HAP-1 (cell line): ENCODE measurements around the gene STIP1.
"Not testable (repeated sequence)": the region's sequence is repeated elsewhere in the genome, so short reads cannot be mapped to it uniquely, and the experiment has no call there.

Experiments used
- DNase-seq, 2 experiments: peaks; one replicate each; pipeline ENCODE4 v3.0.0-alpha.2; 2016 to 2020; ENCODE audit warnings: low spot score in 2 of 2
- H3K27me3 ChIP-seq: fragments of 250-450 bp; sonication (Bioruptor Pico); 2 replicates; pipeline ENCODE4 v1.5.1; 2020; ENCODE audit warnings: low read depth, mild to moderate bottlenecking, moderate library complexity
- H3K36me3 ChIP-seq: fragments of 250-450 bp; sonication (Bioruptor Pico); replicated peaks from 2 replicates; pipeline ENCODE4 v1.5.1; 2020; ENCODE audit warnings: mild to moderate bottlenecking
- H3K4me1 ChIP-seq: fragments of 250-450 bp; sonication (Bioruptor Pico); 2 replicates; pipeline ENCODE4 v1.5.1; 2020; ENCODE audit warnings: mild to moderate bottlenecking
- H3K4me3 ChIP-seq: fragments of 250-450 bp; sonication (Bioruptor Pico); 2 replicates; pipeline ENCODE4 v1.5.1; 2020; ENCODE audit warnings: mild to moderate bottlenecking, moderate library complexity
- H3K9me3 ChIP-seq: fragments of 250-450 bp; sonication (Bioruptor Pico); 2 replicates; pipeline ENCODE4 v1.5.1; 2020; ENCODE audit warnings: mild to moderate bottlenecking, moderate library complexity
- in situ Hi-C: fragments of 300-500 bp; cut with MboI; formaldehyde crosslinking; loops from 3 replicates; pipeline ENCODE4 v1.14.3; 2020; ENCODE audit warnings: low sequenced_read_pairs, inconsistent platforms, mixed read lengths

Gene STIP1

GRCh38 chr11:64238076-64238475 is 52.1 kb downstream of the STIP1 start:
- in situ Hi-C loops: no loop called here
- no peaks in the 10 kb centered on the region for H3K27me3 ChIP-seq
- H3K4me3 ChIP-seq: no peak overlapping the region
- DNase-seq: no peak
- no peaks in the 10 kb centered on the region for H3K9me3 ChIP-seq
- peaks cover 26% of the 10 kb centered on the region for H3K36me3 ChIP-seq
- H3K4me1 ChIP-seq: peaks cover 26% of the 10 kb centered on the region

- Histone ChIP-seq H3K4me1 (peaks cover 23% of the 10 kb centered on the region), H3K27me3 (no peaks in the 10 kb centered on the region), H3K4me3 (no peak overlapping the region), H3K36me3 (peaks cover 34% of the 10 kb centered on the region), H3K9me3 (no peaks in the 10 kb centered on the region)
- in situ Hi-C loops: no loop called here
- no peak for DNase-seq
Measured at GRCh38 chr11:64238999-64239398, 53.0 kb downstream of the STIP1 start.

DNA sequence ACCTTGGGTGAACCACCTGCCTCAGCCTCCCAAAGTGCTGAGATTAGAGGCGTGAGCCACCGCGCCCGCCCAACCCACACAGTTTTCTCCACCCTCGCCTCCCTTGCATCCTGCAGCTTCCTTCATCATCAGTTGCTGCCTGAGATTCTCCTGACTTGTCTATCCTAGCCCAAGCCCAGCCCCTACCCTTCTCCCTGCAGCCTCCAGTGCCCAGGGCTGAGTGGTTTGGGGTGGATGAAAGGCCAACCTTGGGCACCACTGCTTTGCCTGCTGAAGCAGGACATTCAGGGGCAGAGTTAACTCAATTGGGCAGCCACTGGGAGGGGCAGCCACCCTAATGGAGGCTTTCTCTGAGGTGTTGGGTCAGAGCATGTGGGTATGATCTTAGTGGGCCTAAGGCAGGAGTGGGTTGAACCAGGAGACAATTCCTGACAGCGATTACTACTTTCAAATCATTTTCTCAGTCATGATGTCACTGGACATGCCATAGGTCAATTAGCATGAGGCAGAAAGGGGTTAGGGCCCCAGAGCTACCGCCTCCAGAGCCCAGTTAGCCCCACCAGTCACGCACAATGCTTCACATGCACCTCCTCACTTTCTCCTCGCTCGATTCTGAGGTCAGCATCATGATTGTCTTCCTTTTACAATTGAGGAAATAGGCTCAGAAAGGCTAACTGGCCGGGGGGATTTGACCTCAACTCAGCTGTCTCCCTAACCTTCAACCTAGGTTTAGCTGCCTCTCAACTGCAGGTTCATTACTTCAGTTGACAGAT is 53.9 kb downstream of the STIP1 start:
- no peaks in the 10 kb centered on the region for H3K27me3 ChIP-seq
- DNase-seq: no peak
- no peaks in the 10 kb centered on the region for H3K9me3 ChIP-seq
- peaks cover 22% of the 10 kb centered on the region for H3K4me1 ChIP-seq
- H3K4me3 ChIP-seq: peak overlapping the region; percentile 97
- in situ Hi-C loops: no loop called here
- peaks cover 38% of the 10 kb centered on the region for H3K36me3 ChIP-seq

DNA sequence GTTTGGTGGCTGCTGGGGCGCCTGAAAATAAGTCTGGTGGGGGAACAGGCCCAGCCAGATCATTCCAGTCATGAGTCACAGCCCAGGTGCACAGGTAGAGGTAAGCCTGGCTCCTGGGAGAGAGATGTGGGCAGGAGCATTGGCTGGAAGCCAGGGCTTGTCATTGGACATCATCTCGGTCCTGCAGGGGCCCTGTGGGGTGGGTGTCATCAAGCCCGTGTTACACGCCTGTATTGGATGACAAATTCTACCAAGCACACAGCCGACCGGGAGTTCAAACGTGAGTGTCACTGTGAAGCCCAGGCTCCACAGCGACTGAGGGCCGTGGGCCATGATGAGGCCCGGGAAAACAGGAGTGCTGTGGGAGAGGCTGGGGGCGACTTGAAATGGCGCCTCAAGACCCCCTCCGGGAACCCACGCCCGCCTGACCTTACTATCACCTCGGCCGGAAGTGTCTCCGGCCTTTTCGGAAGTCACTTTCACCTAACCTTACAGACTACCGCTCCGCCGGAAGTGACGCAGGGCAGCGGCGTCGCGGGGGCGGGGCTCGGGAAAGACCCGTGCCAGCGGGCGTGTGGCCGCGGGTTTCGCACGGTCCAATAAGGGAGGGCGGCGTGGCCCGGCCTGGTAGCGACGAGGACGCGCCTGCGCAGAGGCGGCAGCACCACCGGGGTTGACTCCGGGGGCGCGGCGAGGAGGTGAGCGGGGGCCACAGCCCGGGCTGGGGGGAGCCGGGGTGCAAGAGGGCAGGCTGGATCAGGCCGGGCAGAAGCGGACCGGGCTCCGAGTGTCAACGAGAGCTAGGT is 54.7 kb downstream of the STIP1 start, which contains the start of gene FKBP2:
FKBP2 (plus strand) TSS at position 661 of the 806 bp plus-strand sequence. CDS start 1,293 bp downstream, outside the sequence.
- Histone ChIP-seq H3K4me3 (peak within 1 kb of the TSS; percentile 97), H3K4me1 (peaks cover 18% of the 10 kb centered on the region), H3K9me3 (no peaks in the 10 kb centered on the region), H3K36me3 (peaks cover 45% of the 10 kb centered on the region), H3K27me3 (no peaks in the 10 kb centered on the region)
- in situ Hi-C loops: no loop called here
- DNase-seq: peak; percentile 92 to 97

- Histone ChIP-seq H3K9me3 (no peaks in the 10 kb centered on the region), H3K4me3 (peak overlapping the region; percentile 97), H3K36me3 (peaks cover 45% of the 10 kb centered on the region), H3K27me3 (no peaks in the 10 kb centered on the region), H3K4me1 (peaks cover 18% of the 10 kb centered on the region)
- in situ Hi-C loops: no loop called here
- peak in 1 of 2 experiments; percentile 100 for DNase-seq
Measured at GRCh38 chr11:64241241-64241490, 55.2 kb downstream of the STIP1 start.

DNA sequence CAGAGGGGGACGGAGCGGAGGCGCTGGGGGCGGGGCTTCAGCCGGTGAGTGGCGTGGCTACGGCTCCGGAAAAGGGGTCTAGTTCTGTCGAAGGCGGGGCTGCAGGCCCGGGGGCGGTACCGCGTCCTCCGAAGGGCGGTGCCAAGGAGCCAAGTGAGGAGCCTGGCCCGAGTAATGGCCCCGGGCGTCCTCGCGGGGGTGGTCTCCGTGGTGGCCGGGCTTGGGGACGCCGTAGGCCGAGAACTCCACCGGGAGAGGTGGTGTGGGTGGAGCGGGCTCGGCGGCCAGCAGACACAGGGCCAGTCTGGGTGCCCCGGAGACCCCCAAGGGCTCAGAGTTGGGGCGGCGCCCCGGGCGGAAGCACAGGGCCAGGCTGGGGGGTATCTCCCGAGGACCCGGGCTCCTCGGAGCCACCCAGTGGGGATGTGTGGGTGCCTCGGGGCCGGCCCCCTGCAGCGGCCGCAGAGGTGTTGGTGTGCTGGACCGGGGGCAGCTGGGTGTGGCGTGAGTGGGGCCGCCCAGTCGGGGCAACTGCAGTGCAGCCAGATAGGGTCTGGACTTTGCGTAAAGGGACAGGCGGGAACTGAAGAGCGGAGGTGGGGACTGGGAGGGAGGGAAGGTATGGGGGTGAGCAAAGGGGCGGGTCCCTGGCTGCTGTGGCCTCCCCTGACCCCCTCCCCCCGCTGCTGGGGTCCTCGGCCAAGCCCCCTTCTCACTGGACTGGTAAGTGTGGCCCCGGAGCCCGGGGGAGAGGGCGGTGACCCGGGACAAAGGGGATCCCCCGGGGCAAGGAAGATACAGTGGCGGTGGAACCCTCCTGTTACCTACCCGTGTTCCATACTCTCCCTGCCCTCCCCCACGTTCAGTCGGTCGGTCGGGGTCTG is 55.8 kb downstream of the STIP1 start:
- Histone ChIP-seq H3K4me3 (peak overlapping the region; percentile 97), H3K4me1 (peaks cover 18% of the 10 kb centered on the region), H3K27me3 (no peaks in the 10 kb centered on the region), H3K36me3 (peaks cover 45% of the 10 kb centered on the region), H3K9me3 (no peaks in the 10 kb centered on the region)
- in situ Hi-C loops: no loop called here
- peak; percentile 77 to 97 for DNase-seq

DNA sequence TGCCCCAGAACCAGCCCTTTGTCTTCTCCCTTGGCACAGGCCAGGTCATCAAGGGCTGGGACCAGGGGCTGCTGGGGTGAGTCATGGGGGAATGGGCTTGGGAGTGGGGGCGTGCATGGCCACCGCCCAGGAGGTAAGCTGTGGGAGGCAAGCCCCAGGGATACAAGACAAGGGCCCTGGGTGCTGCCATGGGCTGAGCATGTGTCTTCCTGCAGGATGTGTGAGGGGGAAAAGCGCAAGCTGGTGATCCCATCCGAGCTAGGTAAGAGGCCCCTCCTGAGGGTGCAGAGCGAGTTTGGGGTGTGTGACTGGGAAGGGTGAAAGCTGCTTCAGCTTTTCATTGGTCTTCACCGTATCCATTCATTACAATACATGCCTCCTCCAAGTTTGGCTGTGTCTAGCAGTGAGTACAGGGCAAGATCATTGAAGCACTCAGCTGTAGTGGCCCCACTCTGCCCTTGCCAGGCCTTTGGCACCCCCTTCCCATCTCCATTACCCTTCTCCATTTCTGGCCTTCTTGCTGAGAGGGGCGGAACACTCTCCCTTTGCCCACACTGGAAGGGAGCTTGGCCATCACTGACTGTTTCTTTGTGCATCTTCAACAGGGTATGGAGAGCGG is 57.4 kb downstream of the STIP1 start:
- Histone ChIP-seq H3K4me1 (peaks cover 22% of the 10 kb centered on the region), H3K9me3 (no peaks in the 10 kb centered on the region), H3K4me3 (peak overlapping the region; percentile 97; the same call in 1 of the 2 replicates), H3K27me3 (no peaks in the 10 kb centered on the region), H3K36me3 (peaks cover 37% of the 10 kb centered on the region)
- no peak for DNase-seq
- in situ Hi-C loops: no loop called here

DNA sequence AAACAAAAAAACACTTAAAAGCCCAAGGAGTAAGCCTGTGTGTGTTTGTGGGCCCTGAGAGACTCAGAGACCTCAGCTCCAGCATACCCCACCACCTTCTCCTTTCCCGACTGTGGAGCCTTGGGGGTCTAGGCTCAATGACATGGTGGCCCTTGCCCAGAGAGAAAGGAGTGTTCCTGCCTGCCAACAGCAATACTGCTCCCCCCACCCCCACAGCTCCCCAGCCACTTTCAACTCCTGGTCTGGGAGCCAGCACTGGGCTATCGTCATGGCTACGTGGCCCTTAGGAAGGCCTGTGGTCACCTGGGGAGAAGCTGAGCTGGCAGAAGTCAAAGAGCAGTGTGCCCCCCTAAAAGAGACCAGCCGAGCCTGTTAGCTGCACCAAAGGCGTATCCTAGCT is 58.1 kb downstream of the STIP1 start:
- H3K27me3 ChIP-seq: no peaks in the 10 kb centered on the region
- H3K9me3 ChIP-seq: no peaks in the 10 kb centered on the region
- H3K36me3 ChIP-seq: peaks cover 34% of the 10 kb centered on the region
- peaks cover 22% of the 10 kb centered on the region for H3K4me1 ChIP-seq
- in situ Hi-C loops: no loop called here
- no peak overlapping the region for H3K4me3 ChIP-seq
- no peak for DNase-seq

- Histone ChIP-seq H3K4me1 (peaks cover 19% of the 10 kb centered on the region), H3K4me3 (peak overlapping the region; percentile 78)
Measured at GRCh38 chr11:64244966-64245365, 59.0 kb downstream of the STIP1 start.

GRCh38 chr11:64245401-64245796 is 59.4 kb downstream of the STIP1 start:
- DNase-seq: no peak
- Histone ChIP-seq H3K4me3 (peak overlapping the region; percentile 78), H3K9me3 (no peaks in the 10 kb centered on the region), H3K36me3 (peaks cover 30% of the 10 kb centered on the region), H3K4me1 (peaks cover 16% of the 10 kb centered on the region), H3K27me3 (no peaks in the 10 kb centered on the region)
- in situ Hi-C loops: no loop called here

More at GRCh38 chr11:64244966-64245365, 59.0 kb downstream of the STIP1 start:
- in situ Hi-C loops: no loop called here
- Histone ChIP-seq H3K9me3 (no peaks in the 10 kb centered on the region), H3K36me3 (peaks cover 34% of the 10 kb centered on the region), H3K27me3 (no peaks in the 10 kb centered on the region)
- no peak for DNase-seq

- peaks cover 20% of the 10 kb centered on the region for H3K4me1 ChIP-seq
- peaks cover 28% of the 10 kb centered on the region for H3K36me3 ChIP-seq
- in situ Hi-C loops: no loop called here
- H3K9me3 ChIP-seq: no peaks in the 10 kb centered on the region
- H3K27me3 ChIP-seq: no peaks in the 10 kb centered on the region
- peak; percentile 11 to 68 for DNase-seq
- H3K4me3 ChIP-seq: peak overlapping the region; percentile 78
Measured at GRCh38 chr11:64245797-64246620, 60.0 kb downstream of the STIP1 start.

- H3K27me3 ChIP-seq, DNase-seq, in situ Hi-C loops, H3K9me3 ChIP-seq: not testable (repeated sequence)
- H3K36me3 ChIP-seq: peaks cover 27% of the 10 kb centered on the region
- peaks cover 20% of the 10 kb centered on the region for H3K4me1 ChIP-seq
- peak overlapping the region; percentile 78 for H3K4me3 ChIP-seq
Measured at GRCh38 chr11:64246621-64246870, 60.6 kb downstream of the STIP1 start.
